ENCODE data around the gene LXN. TPM values are rescaled to one million over a fixed set of nuclear protein-coding genes. Genes with fewer than 3 reads are reported as not detected.
"Not testable (repeated sequence)": the region's sequence is repeated elsewhere in the genome, so short reads cannot be mapped to it uniquely, and the experiment has no call there.

The LXN gene
- total RNA-seq, 1 experiment from 2014 or later = not detected

DNA sequence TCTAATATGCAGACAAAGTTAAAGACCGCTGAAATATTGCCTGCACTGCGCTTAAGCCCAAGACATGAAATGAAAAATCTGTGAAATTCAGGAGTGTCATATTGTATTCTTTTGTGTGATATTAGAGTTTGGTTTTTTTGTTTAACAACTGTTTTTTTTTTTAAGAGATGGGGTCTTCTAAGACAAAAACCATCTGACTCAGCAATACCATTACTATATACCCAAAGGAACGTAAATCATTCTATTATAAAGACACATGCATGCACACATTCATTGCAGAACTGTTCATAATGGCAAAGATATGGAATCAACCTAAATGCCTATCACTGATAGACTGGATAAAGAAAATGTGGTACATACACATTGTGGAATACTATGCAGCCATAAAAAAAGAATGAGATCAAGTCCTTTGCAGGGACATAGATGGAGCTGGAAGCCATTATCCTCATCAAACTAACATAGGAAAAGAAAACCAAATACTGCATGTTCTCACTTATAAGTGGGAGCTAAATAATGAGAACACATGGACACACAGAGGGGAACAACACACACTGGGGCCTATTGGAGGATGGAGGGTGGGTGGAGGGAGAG lies 21.5 kb upstream of the LXN start:
- H3K4me3 ChIP-seq; H3K4me1 ChIP-seq; H3K27me3 ChIP-seq; H3K27ac ChIP-seq; DNase-seq; H3K9me3 ChIP-seq (replicated peaks): not testable (repeated sequence)
- peaks cover 21% of the 10 kb centered on the region for H3K36me3 ChIP-seq

GRCh38 chr3:158685159-158685558 lies 12.7 kb upstream of the LXN start:
- Histone ChIP-seq H3K9me3 (replicated peaks) (no peaks in the 10 kb centered on the region), H3K27me3 (no peaks in the 10 kb centered on the region), H3K36me3 (peaks cover 15% of the 10 kb centered on the region), H3K27ac (no peak overlapping the region), H3K4me1 (no peaks in the 10 kb centered on the region), H3K4me3 (no peak overlapping the region)
- DNase-seq = no peak

DNA sequence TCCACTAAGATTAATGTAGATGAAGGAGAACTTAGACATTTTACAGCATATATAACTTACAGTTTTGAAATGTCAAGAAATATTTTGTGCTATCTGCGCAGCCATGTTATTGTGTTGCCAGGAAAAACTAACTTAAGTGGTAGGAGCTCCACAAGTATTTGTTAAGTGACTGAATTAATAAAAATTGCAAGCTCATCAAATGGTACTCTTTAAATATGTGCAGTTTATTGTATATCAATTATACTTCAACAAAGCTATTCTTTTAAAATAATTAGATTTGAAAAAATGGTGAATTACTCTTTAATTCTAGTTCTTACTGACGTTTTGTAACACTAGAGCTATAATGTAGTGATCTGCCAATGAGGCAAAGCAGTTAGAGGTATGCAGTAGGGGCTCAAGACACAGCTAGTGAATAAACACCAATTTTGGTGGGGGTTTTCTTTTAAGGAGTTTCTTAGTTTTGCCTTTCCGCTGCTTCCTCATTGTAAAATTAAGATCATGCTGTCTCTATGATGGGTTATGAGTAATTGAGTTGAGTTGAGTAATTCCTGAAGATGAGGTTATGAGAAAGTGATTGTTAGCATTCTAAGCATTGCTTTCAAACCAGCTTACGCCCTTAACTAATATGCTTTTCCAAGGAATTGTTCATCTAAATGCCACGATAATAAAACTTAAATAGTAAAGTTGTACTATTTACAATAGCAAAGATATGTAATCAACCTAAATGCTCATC lies 10.9 kb upstream of the LXN start:
- no peaks in the 10 kb centered on the region for H3K9me3 ChIP-seq (replicated peaks)
- DNase-seq = no peak
- H3K4me3 ChIP-seq = no peak overlapping the region
- no peaks in the 10 kb centered on the region for H3K4me1 ChIP-seq
- H3K27ac ChIP-seq = no peak overlapping the region
- H3K36me3 ChIP-seq = peaks cover 15% of the 10 kb centered on the region
- H3K27me3 ChIP-seq = no peaks in the 10 kb centered on the region

- no peaks in the 10 kb centered on the region for H3K27me3 ChIP-seq
- H3K27ac ChIP-seq = no peak overlapping the region
- H3K36me3 ChIP-seq = peaks cover 15% of the 10 kb centered on the region
Measured at GRCh38 chr3:158680861-158681260, 8.4 kb upstream of the LXN start.

GRCh38 chr3:158679547-158680000 lies 7.1 kb upstream of the LXN start:
- peaks cover 7% of the 10 kb centered on the region for H3K36me3 ChIP-seq
- DNase-seq = no peak
- H3K9me3 ChIP-seq (replicated peaks) = no peaks in the 10 kb centered on the region
- H3K4me1 ChIP-seq = no peaks in the 10 kb centered on the region
- no peaks in the 10 kb centered on the region for H3K27me3 ChIP-seq
- no peak overlapping the region for H3K27ac ChIP-seq
- no peak overlapping the region for H3K4me3 ChIP-seq

More at GRCh38 chr3:158680861-158681260, 8.4 kb upstream of the LXN start:
- Histone ChIP-seq H3K4me1 (no peaks in the 10 kb centered on the region), H3K9me3 (replicated peaks) (no peaks in the 10 kb centered on the region), H3K4me3 (no peak overlapping the region)
- DNase-seq = no peak

GRCh38 chr3:158678687-158679086 lies 6.2 kb upstream of the LXN start:
- Histone ChIP-seq H3K27ac (no peak overlapping the region), H3K36me3 (peaks cover 7% of the 10 kb centered on the region), H3K4me1 (no peaks in the 10 kb centered on the region), H3K27me3 (no peaks in the 10 kb centered on the region), H3K4me3 (no peak overlapping the region), H3K9me3 (replicated peaks) (no peaks in the 10 kb centered on the region)
- no peak for DNase-seq

DNA sequence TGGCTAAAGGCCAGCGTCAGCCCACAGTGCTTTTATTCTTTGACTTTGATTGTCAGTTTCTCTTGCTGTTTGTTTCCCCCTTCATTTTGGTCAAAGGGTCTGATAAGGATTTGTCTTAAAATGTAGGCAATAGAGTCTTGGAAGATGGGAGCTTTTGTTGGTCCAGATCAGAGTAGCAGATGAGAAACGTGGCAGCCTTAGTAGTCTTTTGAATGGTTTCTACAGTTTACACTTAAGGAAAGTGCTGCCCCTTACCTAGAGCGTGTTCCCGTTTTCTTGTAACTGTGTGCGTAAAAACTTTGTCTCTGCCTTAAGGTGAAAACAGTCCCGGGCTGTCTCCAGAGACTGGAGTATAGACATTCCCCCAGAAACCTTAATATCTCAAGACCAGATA lies 630 bp downstream of the LXN start:
- peaks cover 8% of the 10 kb centered on the region for H3K36me3 ChIP-seq
- H3K27me3 ChIP-seq = no peaks in the 10 kb centered on the region
- H3K4me3 ChIP-seq = no peak overlapping the region
- DNase-seq = no peak
- no peak overlapping the region for H3K27ac ChIP-seq
- H3K4me1 ChIP-seq = no peaks in the 10 kb centered on the region
- H3K9me3 ChIP-seq (replicated peaks) = no peaks in the 10 kb centered on the region

DNA sequence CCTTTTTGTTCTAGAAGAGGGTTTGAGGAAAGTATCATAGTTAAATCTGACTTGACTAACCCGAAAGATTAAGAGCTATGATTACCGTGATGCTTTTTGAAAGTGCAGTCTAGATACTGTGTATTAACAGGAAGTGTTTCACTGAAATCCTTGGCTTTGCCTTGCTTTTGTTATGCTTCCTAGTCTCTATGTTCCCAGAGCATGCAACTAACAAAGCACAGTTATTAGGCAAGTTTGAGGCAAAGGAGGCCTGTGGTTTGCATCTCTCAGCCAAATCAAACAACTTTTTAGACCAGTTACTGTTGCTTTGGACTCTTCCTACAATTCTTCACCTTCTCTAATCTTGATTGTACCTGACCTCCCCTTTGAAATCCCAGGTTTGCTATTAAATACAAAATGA lies 3.9 kb downstream of the LXN start:
- DNase-seq = no peak
- Histone ChIP-seq H3K27ac (no peak overlapping the region), H3K27me3 (no peaks in the 10 kb centered on the region), H3K4me1 (no peaks in the 10 kb centered on the region), H3K9me3 (replicated peaks) (no peaks in the 10 kb centered on the region), H3K4me3 (no peak overlapping the region), H3K36me3 (peaks cover 32% of the 10 kb centered on the region)

GRCh38 chr3:158666416-158666815 lies 6.0 kb downstream of the LXN start:
- H3K27me3 ChIP-seq = no peaks in the 10 kb centered on the region
- H3K27ac ChIP-seq = no peak overlapping the region
- no peaks in the 10 kb centered on the region for H3K4me1 ChIP-seq
- DNase-seq = no peak
- H3K9me3 ChIP-seq (replicated peaks) = no peaks in the 10 kb centered on the region
- H3K36me3 ChIP-seq = peaks cover 53% of the 10 kb centered on the region
- H3K4me3 ChIP-seq = no peak overlapping the region

- H3K36me3 ChIP-seq = peaks cover 60% of the 10 kb centered on the region
Measured at GRCh38 chr3:158663832-158664231, 8.6 kb downstream of the LXN start.

GRCh38 chr3:158663246-158663645 lies 9.2 kb downstream of the LXN start:
- Histone ChIP-seq H3K36me3 (peaks cover 64% of the 10 kb centered on the region), H3K27me3 (no peaks in the 10 kb centered on the region), H3K4me3 (no peak overlapping the region), H3K27ac (no peak overlapping the region), H3K9me3 (replicated peaks) (no peaks in the 10 kb centered on the region), H3K4me1 (no peaks in the 10 kb centered on the region)
- no peak for DNase-seq

More at GRCh38 chr3:158663832-158664231, 8.6 kb downstream of the LXN start:
- Histone ChIP-seq H3K27me3 (no peaks in the 10 kb centered on the region), H3K27ac (no peak overlapping the region), H3K4me3 (no peak overlapping the region), H3K9me3 (replicated peaks) (no peaks in the 10 kb centered on the region), H3K4me1 (no peaks in the 10 kb centered on the region)
- DNase-seq = no peak

- Histone ChIP-seq H3K27me3 (no peaks in the 10 kb centered on the region), H3K4me1 (no peaks in the 10 kb centered on the region), H3K9me3 (replicated peaks) (no peaks in the 10 kb centered on the region), H3K27ac (no peak overlapping the region), H3K4me3 (no peak overlapping the region), H3K36me3 (peaks cover 65% of the 10 kb centered on the region)
- no peak for DNase-seq
Measured at GRCh38 chr3:158660711-158661110, 11.7 kb downstream of the LXN start.

DNA sequence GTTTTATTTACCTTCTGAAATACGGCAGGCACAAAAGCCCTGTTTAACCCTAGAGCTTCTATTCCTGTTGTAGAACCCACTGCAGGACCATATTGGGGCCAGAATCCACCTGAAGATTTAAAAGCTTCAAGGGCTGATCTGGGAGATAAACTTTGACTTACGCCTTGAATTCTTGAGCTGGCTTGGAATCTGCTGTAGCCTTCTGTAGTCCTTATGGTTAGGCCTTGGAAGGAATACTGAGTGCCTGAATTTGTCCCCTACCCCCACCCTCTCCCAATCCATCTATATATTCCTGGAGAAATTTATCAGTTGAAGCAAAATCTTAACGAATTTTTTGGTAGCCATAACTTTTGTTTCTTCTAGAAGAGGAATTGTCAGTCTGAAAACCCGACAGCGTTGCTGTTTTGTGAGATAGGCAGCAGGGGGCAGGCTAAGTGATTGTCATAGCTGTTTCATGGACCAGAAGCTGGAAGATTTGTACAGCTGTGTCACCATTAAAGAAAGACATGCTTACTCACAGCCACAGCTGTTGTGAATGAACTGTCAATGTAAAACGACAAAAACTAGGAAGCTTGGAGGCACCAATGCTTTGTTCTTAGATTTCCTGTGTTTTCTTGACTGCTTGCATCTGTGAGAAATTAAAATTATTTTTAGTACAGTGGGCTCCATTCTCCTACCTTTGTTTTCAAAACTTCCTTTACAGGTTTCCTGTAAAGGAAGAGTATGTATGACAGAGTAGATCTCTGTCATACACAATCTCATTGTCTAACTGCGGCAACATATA lies 12.8 kb downstream of the LXN start:
- Histone ChIP-seq H3K4me3 (no peak overlapping the region), H3K4me1 (no peaks in the 10 kb centered on the region), H3K9me3 (replicated peaks) (no peaks in the 10 kb centered on the region), H3K27ac (peak overlapping the region; percentile 21; the same call in 1 of the 2 replicates), H3K27me3 (no peaks in the 10 kb centered on the region), H3K36me3 (peaks cover 60% of the 10 kb centered on the region)
- peak; percentile 57 to 77 for DNase-seq

GRCh38 chr3:158658889-158659288 lies 13.6 kb downstream of the LXN start:
- H3K9me3 ChIP-seq (replicated peaks) = no peaks in the 10 kb centered on the region
- no peaks in the 10 kb centered on the region for H3K27me3 ChIP-seq
- peaks cover 59% of the 10 kb centered on the region for H3K36me3 ChIP-seq
- no peaks in the 10 kb centered on the region for H3K4me1 ChIP-seq
- DNase-seq = no peak
- H3K4me3 ChIP-seq = no peak overlapping the region
- H3K27ac ChIP-seq = no peak overlapping the region

GRCh38 chr3:158652463-158652862 lies 20.0 kb downstream of the LXN start:
- Histone ChIP-seq H3K36me3 (peaks cover 52% of the 10 kb centered on the region), H3K9me3 (replicated peaks) (no peaks in the 10 kb centered on the region), H3K4me1 (no peaks in the 10 kb centered on the region), H3K4me3 (no peak overlapping the region), H3K27me3 (no peaks in the 10 kb centered on the region), H3K27ac (no peak overlapping the region)
- no peak for DNase-seq

All from SJCRH30 (cell line).